Stimulated activated CD8-positive, alpha-beta memory T cell treated with anti-CD3 and anti-CD28 coated beads, Interleukin-4, amount 100 ng/mL, for 24 hours (primary cell): ENCODE results near the gene NFIX.

ENCODE experiments used
- DNase-seq: peaks from one replicate; pipeline ENCODE4 v3.0.0-alpha.2; 2020; ENCODE audit warnings: low read depth

Gene NFIX

DNA sequence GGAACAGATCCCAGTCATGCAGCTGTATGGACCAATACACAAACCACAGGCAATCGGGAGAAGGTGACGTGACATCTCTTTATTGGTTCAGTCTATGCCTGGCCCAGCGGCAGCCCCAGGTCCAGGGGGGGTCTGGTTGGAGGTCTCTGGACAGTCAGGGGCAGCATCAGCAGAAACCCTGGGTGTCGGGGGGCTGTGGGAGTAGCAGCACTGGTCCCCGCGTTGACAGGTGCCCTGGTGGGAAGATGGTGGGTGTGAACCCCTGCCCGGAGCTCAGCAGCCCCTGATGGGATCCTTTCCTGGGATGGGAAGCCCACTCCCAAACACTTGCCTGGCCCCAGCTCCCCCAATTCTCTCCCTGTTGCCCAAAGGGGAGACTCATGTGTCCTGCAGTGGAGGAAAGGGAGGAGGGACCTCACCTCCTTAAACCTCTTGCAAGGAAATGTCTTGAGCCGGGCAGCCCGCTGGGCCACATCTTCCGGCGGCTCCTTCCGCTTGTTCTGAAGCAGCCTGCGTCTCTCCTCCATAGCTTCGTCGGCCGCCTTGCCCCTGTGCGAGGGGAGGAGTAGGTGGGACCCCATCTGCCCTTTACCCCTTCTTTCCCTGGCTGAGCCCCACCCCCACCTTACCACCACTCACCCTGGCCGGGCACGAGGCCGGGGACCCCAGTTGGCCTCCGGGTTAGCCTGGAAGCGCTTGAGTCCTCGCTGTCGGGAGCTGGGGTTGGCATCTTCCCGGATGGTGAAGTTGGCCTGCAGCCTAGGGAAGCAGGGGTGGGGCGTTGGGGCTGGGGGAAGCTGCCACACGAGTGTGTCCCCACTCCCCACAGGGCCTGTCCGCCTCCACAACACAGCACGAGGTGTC, 109.8 kb downstream of the NFIX start:
- DNase-seq, result no peak

DNA sequence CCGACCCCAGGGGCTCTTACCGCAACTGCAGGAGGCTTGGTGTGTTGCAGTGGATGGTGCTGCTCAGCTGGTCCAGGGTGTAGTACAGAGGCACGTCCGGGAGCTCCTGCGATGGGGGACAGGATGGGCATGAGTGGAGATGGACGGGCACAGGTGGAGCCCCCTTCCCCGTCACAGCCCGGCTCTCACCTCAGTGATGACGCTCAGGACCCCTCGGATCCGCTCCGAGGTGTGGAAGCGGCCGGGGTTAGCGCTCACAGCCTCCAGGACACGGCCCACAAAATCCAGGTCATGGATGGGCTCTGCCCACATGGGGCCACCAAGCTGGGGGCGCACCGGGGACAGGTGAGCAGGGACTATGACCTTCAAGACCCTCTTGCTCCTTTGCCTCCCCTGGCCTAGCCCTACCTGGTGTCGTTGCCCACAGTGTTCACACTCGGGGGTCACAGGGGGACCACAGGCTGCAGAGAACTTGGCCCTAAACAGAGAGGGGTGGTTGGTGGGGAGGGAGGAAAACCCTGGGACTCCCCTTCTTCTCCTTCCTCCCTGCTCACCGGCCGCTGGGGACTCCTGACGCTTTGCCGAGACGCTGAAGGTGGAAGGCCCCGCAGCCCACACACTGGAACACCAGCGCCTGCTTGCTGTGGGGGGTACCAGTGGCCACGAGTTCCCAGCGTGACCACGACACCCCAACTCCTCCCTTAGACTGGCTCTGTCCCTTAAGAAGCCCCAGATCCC, 114.3 kb downstream of the NFIX start:
- DNase-seq, result no peak

- DNase-seq, result no peak
These were observed 114.9 kb downstream of the NFIX start for GRCh38 chr19:13110099-13110610.

DNA sequence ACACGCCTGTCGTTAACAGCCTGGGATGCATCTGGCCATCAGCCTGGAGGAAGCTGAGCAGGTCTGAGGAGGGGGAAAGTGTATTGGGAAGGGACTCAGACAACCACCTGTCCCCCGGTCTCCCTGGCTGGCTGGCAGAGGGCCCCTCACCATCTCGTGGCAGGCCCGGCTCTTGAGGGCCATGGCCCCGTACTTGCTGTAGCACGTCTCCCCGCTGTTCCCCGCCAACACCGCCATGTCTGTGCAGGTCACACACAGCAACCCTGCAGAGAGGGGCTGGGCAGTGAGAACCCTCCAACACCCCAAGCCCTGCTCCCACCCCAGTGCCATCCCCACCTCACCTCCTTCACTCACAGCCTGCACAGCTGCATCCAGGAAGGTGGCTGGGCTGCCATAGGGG, 117.3 kb downstream of the NFIX start:
- DNase-seq, result no peak

- no peak for DNase-seq
These were observed 120.6 kb downstream of the NFIX start for GRCh38 chr19:13115936-13116281.

GRCh38 chr19:13116282-13117175, 121.3 kb downstream of the NFIX start, which contains the start of gene TRMT1:
TSS of gene TRMT1 (minus strand) at chr19:13116740. CDS start at chr19:13116399, 341 bp downstream.
- peak; percentile 88 for DNase-seq

DNA sequence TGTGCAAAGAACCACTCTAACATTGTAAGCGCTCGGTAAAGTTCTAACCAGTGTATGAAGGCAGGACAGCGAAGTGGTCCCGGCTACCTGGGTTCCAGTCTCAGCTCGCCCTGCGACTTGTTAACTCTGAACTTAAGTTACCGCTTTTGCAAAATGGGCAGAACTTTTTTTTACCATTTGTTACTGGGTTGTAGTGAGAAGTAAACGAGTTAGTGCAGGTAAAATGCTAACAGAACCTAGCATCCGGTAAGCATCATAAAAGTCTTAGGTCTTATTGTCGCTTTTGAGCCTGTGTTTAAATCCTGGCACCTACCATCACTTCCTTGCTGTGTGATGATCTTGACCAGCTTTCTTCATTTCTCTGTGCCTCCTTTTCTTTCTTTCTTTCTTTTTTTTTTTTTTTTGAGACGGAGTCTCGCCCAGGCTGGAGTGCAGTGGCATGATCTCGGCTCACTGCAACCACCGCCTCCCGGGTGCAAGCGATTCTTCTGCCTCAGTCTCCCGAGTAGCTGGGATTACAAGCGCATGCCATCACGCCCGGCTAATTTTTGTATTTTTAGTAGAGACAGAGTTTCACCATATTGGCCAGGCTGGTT, 122.0 kb downstream of the NFIX start:
- DNase-seq, result no peak

DNA sequence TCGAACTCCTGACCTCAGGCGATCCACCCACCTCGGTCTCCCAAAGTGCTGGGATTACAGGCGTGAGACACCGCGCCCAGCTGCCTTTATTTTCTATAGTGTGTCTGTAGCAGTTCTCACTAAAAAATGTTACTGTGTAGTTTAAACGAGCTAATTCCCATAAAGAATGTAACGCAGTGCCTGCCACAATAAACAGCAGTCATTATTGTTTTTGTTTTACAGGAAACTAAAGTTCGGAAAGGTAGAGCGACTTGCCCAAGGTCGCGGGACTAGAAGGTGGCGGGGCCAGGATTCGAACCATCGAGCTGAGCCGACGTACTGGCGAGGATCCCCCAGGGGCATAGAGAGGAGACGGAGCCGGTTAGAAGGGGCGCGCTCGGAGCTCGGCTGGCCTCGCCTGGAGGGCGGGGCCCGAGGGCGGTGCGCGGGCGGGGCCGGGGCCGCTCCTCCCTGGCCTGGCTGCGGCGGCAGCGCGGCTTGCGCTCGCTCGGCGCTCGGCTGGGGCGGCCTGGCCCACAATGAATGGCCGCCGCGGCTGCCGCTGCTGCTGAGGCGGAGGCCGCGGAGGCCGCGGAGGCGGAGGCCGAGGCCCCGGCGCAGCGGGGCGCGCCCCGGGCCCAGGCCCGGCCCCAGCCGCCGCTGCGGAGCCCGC, 122.6 kb downstream of the NFIX start, which contains the start of gene NACC1:
TSS of gene NACC1 (plus strand) at position 493 of the 652 bp plus-strand sequence. CDS start 16,944 bp downstream, outside the sequence.
- DNase-seq, result peak; percentile 86

DNA sequence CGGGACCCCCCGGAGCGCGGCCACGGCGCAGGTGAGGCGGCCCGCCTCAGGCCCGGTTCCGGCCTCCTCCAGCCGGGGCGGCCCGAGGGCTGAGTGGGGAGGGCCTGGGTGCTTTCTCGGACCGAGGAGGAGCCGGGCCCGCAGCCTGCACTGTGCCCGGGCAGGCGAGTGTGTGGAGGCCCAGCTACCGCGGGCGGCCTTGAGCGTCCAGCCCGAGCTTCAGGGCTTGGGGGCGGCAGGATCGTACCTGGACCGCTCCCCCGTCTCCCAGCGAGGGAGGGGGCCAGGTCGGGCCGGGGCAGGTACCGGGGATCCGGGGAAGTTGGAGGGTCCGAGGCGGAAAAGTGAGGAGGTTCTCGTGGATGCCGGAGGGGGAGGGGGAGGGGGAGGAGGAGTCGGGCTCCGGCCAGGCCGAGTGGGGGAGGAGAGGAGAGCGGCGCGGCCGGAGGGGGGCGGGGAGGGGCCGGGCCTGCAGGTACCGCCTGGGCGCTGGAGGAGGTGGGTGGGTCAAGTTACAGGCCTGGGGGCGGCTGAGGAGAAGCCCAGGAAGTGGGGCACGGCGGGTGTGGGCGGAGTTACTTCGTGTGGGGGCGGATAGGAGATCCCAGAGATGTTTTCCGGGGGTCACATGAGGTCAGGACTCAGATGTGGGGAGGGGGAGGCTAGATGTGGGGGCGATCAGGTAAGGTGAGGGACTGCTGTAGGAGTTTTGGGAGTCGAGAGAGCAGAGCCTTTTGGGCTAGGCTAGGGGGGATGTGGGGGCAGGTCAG, 123.3 kb downstream of the NFIX start:
- DNase-seq, result no peak

GRCh38 chr19:13119627-13120026, 124.4 kb downstream of the NFIX start:
- no peak for DNase-seq

- DNase-seq, result no peak
These were observed 124.8 kb downstream of the NFIX start for GRCh38 chr19:13120031-13120430.

DNA sequence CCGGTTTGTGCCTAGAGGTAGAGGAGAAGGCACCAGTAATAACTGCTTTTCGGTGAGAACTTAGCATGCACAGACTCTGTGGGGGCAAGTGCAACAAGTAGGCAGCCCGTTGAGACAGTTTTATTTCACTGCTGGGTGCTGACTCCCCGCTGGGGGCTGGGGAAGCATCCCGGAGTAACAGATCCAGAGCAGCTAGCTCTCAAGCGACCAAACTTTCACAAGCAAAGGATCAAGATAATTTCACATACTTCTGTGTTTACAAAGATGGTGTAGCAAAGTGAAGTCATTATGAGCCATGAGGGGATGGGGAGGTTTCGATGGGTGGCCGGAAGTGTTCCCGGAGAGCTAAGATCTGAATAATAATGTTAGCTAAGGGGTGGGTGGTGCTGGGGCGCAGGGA, 125.5 kb downstream of the NFIX start:
- no peak for DNase-seq

GRCh38 chr19:13121551-13122274, 126.4 kb downstream of the NFIX start:
- DNase-seq, result no peak

GRCh38 chr19:13122275-13122878, 127.1 kb downstream of the NFIX start:
- no peak for DNase-seq

DNA sequence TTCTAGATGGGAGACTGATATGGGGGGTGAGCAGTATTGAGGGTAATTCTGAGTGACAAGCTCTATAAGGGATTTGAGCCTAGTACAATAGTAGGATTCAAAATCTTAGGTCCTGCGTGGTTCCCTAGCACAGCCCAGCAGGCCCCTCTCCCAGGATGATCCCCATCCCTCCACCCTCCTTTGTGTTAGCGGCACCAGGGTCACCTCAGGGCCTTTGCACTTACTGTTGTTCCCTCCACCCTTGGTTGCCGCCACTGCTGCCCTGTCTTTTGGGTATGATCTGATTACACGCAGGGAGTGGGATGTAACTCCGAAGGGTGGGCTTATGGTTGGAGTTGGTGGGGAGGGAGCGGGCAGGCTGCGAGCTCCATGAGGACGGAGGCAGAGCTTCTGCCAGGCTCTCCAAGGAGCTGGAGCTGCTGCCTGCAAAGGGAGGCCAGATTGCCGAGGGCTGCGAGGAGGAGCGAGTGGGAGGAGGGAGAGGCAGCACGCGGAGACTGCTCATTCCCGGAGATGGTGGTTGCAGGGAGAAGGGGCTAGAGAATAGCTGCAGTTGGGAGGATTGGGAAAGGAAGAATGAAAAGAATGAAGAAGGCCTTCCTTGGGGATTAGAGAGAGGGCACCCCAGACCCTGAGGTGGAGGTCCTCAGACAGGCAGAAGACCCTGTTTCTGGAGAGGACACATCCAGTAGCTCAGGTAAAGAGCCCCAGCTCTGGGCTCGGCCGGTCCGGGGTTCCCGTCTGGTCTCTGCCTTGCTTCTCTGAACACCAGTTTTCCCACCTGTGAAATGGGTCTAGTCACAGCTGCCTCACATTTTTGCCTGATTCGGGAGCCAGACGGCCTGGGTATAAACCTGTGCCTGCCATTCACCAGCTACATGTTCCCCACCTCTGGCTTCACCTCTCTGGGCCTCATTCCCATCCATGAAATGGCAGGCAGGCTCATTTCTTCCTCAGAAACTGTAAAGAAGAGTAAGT, 128.0 kb downstream of the NFIX start:
- no peak for DNase-seq

DNA sequence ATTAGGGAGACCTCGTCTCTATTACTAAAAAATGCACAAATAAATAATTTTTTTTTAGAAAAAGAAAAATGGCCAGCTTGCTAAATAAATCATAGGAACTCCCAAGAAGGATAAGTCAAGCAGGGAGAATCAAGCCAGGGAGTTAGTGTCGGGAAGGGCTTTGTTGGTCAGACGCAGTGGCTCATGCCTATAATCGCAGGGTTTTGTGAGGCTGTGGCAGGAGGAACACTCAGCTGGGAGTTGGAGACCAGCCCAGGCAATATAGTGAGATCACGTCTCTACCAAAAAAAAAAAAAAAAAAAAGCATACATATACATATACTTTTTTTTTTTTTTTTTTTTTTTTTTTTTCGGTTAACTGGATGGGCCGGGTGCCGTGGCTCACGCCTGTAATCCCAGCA, 131.8 kb downstream of the NFIX start:
- DNase-seq, result no peak

DNA sequence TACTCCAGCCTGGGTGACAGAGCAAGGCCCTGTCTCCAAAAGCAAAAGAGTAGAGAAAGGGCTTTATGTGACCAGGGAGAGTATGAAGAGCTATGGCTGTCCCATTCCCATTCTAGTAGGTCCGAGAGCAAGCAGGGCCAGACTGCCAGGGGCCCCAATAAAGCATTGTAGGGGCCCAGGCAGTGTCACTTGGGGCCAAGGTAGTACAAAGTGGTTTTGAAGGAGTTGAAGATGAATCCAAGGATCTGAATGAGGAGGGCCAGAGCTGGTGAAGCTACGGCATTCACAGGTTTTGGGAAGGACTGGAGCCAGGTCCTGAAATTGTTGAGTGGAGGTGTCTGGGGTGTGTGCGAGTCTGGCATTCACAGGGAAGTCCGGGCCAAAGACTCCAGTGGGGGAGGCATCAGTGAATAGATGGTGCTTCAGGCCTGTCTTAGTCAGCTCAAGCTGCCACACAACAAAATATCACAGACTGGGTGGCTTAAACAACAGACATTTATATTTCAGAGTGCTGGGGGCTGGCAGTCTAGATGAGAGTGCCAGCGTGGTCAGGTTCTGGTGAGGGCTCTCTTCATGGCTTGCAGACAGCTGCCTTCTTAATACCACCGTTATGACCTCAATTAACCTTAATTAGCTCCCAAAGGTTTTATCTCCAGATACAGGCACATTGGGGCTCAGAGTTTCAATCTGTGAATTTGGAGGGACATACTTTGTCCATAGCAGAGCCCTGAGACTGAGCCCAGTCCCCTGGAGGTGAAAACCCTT, 132.7 kb downstream of the NFIX start:
- no peak for DNase-seq
